GM12878 (cell line): ENCODE results near the gene CHRM1. TPM values are rescaled to one million over a fixed set of nuclear protein-coding genes. Genes with fewer than 3 reads are reported as not detected.

Source experiments
- ATAC-seq: fragments of 200-7000 bp; cut with Tn5 transposase; 3 replicates; pipeline ENCODE4 v1.9.1; 2020; ENCODE audit warnings: mild to moderate bottlenecking, moderate library complexity
- BruUV-seq: library from RNA; stranded (reverse); fragments of 400-500 nt; replicated peaks from 2 replicates; lab custom pipeline; 2021; lab: Mats Ljungman, UMichigan
- CTCF ChIA-PET: fragments of 300-600 bp; sonication (Branson Sonifier 250); formaldehyde crosslinking; extraction: SDS; loops from one replicate; lab custom pipeline; 2021; ENCODE audit warnings: inconsistent platforms; lab: Yijun Ruan, JAX
- POLR2A ChIA-PET: fragments of 350-600 bp; formaldehyde crosslinking; extraction: SDS; loops from one replicate; lab custom pipeline; 2021; ENCODE audit warnings: inconsistent platforms; lab: Charles Lee
- RAD21 ChIA-PET: fragments of 300-600 bp; sonication (Branson Sonifier 250); formaldehyde crosslinking; loops from one replicate; lab custom pipeline; 2023; ENCODE audit warnings: antibody characterized with exemption; ENCODE audit not compliant: unreplicated experiment; lab: Charles Lee
- SMC1A ChIA-PET: fragments of 300-600 bp; sonication (Branson Sonifier 250); formaldehyde crosslinking; loops from one replicate; lab custom pipeline; 2023; ENCODE audit not compliant: unreplicated experiment, uncharacterized antibody; lab: Charles Lee
- DNase-seq: peaks from one replicate; pipeline ENCODE4 v3.0.0-alpha.2; 2011; ENCODE audit warnings: low read depth, low spot score
- FAIRE-seq: peaks from 3 replicates; lab custom pipeline; 2011; peaks lifted over from hg19 to GRCh38; lab: Jason Lieb, UNC
- H2AFZ ChIP-seq: 2 replicates; pipeline ENCODE4 v1.6.0; 2011; ENCODE audit warnings: low read depth, low read length, control low read depth; ENCODE audit not compliant: control insufficient read depth
- H3K27ac ChIP-seq: 2 replicates; pipeline ENCODE4 v1.5.1; 2011; ENCODE audit warnings: control low read depth; ENCODE audit not compliant: control insufficient read depth, insufficient read depth
- H3K27me3 ChIP-seq, 2 experiments: replicated peaks in 1 of 2; 2 replicates each; pipeline versions ENCODE4 v1.6.0 to v1.6.1; 2011; ENCODE audit warnings: low read length in 1 of 2; ENCODE audit not compliant: control insufficient read depth in 2 of 2, insufficient read depth in 2 of 2
- H3K36me3 ChIP-seq, 2 experiments: 2 replicates each; pipeline ENCODE4 v1.5.1; 2011; ENCODE audit warnings: low read length in 1 of 2; ENCODE audit not compliant: control insufficient read depth in 2 of 2, insufficient read depth in 2 of 2
- H3K4me1 ChIP-seq: 2 replicates; pipeline ENCODE4 v1.6.1; 2011; ENCODE audit warnings: mild to moderate bottlenecking, low read length, moderate library complexity, mixed read lengths; ENCODE audit not compliant: control insufficient read depth, insufficient read depth
- H3K4me2 ChIP-seq: 2 replicates; pipeline ENCODE4 v1.6.0; 2011; ENCODE audit warnings: control low read depth; ENCODE audit not compliant: control insufficient read depth, insufficient read depth
- H3K4me3 ChIP-seq: fragments of 200-600 bp; sonication (generic); 2 replicates; pipeline ENCODE4 v1.5.1; 2016
- H3K79me2 ChIP-seq: 2 replicates; pipeline ENCODE4 v1.6.0; 2011; ENCODE audit warnings: low read length; ENCODE audit not compliant: control insufficient read depth, insufficient read depth
- H3K9ac ChIP-seq: 2 replicates; pipeline ENCODE4 v1.8.0; 2011; ENCODE audit warnings: low read length, control low read depth, mixed read lengths; ENCODE audit not compliant: control insufficient read depth, insufficient read depth
- H3K9me3 ChIP-seq: replicated peaks from 3 replicates; pipeline ENCODE4 v1.5.1; 2011; ENCODE audit warnings: mild to moderate bottlenecking, low read length; ENCODE audit not compliant: control insufficient read depth, insufficient read depth
- H4K20me1 ChIP-seq: 2 replicates; pipeline ENCODE4 v1.6.0; 2011; ENCODE audit not compliant: control insufficient read depth, insufficient read depth
- BCLAF1 ChIP-seq: fragments of 450-650 bp; IDR thresholded peaks from 2 replicates; pipeline ENCODE4 v1.6.1; 2017; ENCODE audit warnings: antibody characterized with exemption, mild to moderate bottlenecking, moderate library complexity
- CHD1 ChIP-seq: IDR thresholded peaks from 2 replicates; pipeline ENCODE4 v1.6.1; 2012; ENCODE audit warnings: low read depth, low read length, improper control_type of control experiment
- EGR1 ChIP-seq, 2 experiments: IDR thresholded peaks; 1 replicate in 1 of 2; 2 replicates in 1 of 2; pipeline ENCODE4 v1.6.1; 2011 to 2012; ENCODE audit warnings: low read depth in 2 of 2, low read length in 2 of 2, borderline replicate concordance in 1 of 2, mild to moderate bottlenecking in 1 of 2, moderate library complexity in 1 of 2
- GATAD2B ChIP-seq: fragments of 450-650 bp; conservative IDR thresholded peaks from 2 replicates; pipeline ENCODE4 v1.6.1; 2017; ENCODE audit warnings: low read depth, mild to moderate bottlenecking, moderate library complexity
- MTA2 ChIP-seq: fragments of 450-650 bp; IDR thresholded peaks from 2 replicates; pipeline ENCODE4 v1.6.1; 2016; ENCODE audit warnings: low read depth, mild to moderate bottlenecking, moderate library complexity
- PKNOX1 ChIP-seq: fragments of 450-650 bp; IDR thresholded peaks from 2 replicates; pipeline ENCODE4 v1.6.1; 2016; ENCODE audit warnings: mild to moderate bottlenecking
- SMAD5 ChIP-seq: IDR thresholded peaks from 2 replicates; pipeline ENCODE4 v1.6.1; 2016; ENCODE audit warnings: antibody characterized with exemption, low read depth
- SREBF2 ChIP-seq: IDR thresholded peaks from 2 replicates; pipeline ENCODE4 v1.6.1; 2012; ENCODE audit warnings: mild to moderate bottlenecking, low read length
- TARDBP ChIP-seq: IDR thresholded peaks from 2 replicates; pipeline ENCODE4 v1.6.1; 2016; ENCODE audit warnings: borderline replicate concordance
- ZBTB40 ChIP-seq: fragments of 450-650 bp; IDR thresholded peaks from 2 replicates; pipeline ENCODE4 v1.6.1; 2016; ENCODE audit warnings: mild to moderate bottlenecking, moderate library complexity, borderline replicate concordance
- ZNF217 ChIP-seq: fragments of 450-650 bp; IDR thresholded peaks from 2 replicates; pipeline ENCODE4 v1.6.1; 2017; ENCODE audit warnings: antibody characterized with exemption, mild to moderate bottlenecking
- WGBS: methylation state at CpG from one replicate; pipeline ENCODE4 v1.1.6; 2016; ENCODE audit warnings: low lambda C conversion rate; ENCODE audit not compliant: insufficient replicate concordance, insufficient coverage; ENCODE audit errors: missing lambda C conversion rate; 5-methylcytosine and 5-hydroxymethylcytosine counted together
- in situ Hi-C: fragments of 300-500 bp; cut with MboI; formaldehyde crosslinking; loops from 9 replicates; pipeline ENCODE4 v1.14.3; 2018; ENCODE audit warnings: mixed read lengths
- intact Hi-C: fragments of 100-400 bp; cut with micrococcal nuclease; formaldehyde crosslinking; loops from one replicate; pipeline ENCODE4 v1.14.2; 2022; ENCODE audit not compliant: unreplicated experiment
- polyA plus RNA-seq, 11 experiments: library from polyadenylated mRNA; depleted of rRNA in 4 of 11; unstranded in 6 of 11; stranded (reverse) in 5 of 11; fragments of >200 nt; fragmentation: Nextera tagmentation in 4 of 11; fragmentation: Illumina TruSeq in 1 of 11; extraction: Ambion mirVana in 4 of 11; extraction: Trizol in 1 of 11; gene quantifications; 1 replicate in 1 of 11; 2 replicates in 10 of 11; pipeline versions ENCODE4 v1.2.1 to v1.2.3, GENCODE V29; 2011 to 2016; ENCODE audit warnings: inconsistent platforms in 2 of 11, missing spikeins in 2 of 11, low read depth in 1 of 11
- total RNA-seq, 4 experiments: library from RNA; depleted of rRNA in 3 of 4; stranded (reverse); fragments of >200 nt in 3 of 4; fragmentation: Illumina TruSeq in 1 of 4; extraction: Trizol in 1 of 4; gene quantifications; 2 replicates each; pipeline versions ENCODE4 v1.2.1 to v1.2.3, GENCODE V29; 2013 to 2021

Gene CHRM1
- total and polyA plus RNA-seq, 10 of the 15 experiments (the other 5 are each of a cell fraction or from before 2014, with no cell fraction given): not detected

DNA sequence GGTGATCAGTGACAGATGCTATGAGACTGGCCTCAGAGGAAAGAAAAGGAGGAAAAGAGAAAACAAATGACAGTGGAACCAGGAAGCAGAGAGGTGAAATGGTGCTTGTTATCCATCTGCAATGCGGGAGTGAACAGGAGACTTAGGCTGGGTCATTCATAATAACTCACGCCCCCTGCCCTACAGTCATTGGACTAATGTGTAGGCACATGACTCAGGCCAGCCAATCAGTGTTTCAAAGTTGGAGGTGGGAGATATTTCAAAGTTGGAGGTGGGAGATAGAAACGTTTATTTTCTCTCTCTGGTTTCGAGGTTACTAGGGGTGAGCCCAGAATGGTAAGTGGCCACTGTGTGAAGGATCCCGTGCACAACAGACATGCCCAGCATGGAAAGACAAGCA lies 33.3 kb upstream of the CHRM1 start:
- CTCF ChIA-PET: no interaction called here
- POLR2A ChIA-PET: no interaction called here
- no peaks in the 10 kb centered on the region for H3K9me3 ChIP-seq
- BruUV-seq: no TSS peak
- DNase-seq: no peak
- H3K27ac ChIP-seq: no peak overlapping the region
- H3K4me1 ChIP-seq: no peaks in the 10 kb centered on the region
- no peak overlapping the region for H3K4me3 ChIP-seq
- no peak overlapping the region for H3K4me2 ChIP-seq
- RAD21 ChIA-PET: no interaction called here
- H3K79me2 ChIP-seq: no peaks in the 10 kb centered on the region
- H4K20me1 ChIP-seq: no peaks in the 10 kb centered on the region
- no peaks in the 10 kb centered on the region for H3K36me3 ChIP-seq
- no peak overlapping the region for H3K9ac ChIP-seq
- in situ Hi-C loops: no loop called here
- WGBS: 41% methylated on average over 5 of the region's 5 CpGs
- TF ChIP-seq TARDBP (no peak), EGR1 (IDR thresholded peaks at IDR 0.05; ENCODE audit: borderline replicate concordance in 1 of 2, low read depth in 2 of 2, low read length in 2 of 2) (no peak), SMAD5 (no peak), CHD1 (no peak), GATAD2B (no peak), SREBF2 (no peak), MTA2 (no peak), ZBTB40 (no peak), BCLAF1 (no peak), ZNF217 (no peak), PKNOX1 (no peak)
- TF ChIP-seq, all 136 proteins: peak for 0
- Histone ChIP-seq H2AFZ (no peak overlapping the region), H3K27me3 (no peaks in the 10 kb centered on the region)
- intact Hi-C loops: no loop called here
- no peak for FAIRE-seq
- SMC1A ChIA-PET: no interaction called here
- no peak for ATAC-seq
